ENCODE measurements around the gene RCBTB1. TPM values are rescaled to one million over a fixed set of nuclear protein-coding genes. Genes with fewer than 3 reads are reported as not detected.
"Not testable (repeated sequence)": the region's sequence is repeated elsewhere in the genome, so short reads cannot be mapped to it uniquely, and the experiment has no call there.

The RCBTB1 gene
- polyA plus RNA-seq, 4 donors: 28.6 to 45.2 (median 42.4) TPM

DNA sequence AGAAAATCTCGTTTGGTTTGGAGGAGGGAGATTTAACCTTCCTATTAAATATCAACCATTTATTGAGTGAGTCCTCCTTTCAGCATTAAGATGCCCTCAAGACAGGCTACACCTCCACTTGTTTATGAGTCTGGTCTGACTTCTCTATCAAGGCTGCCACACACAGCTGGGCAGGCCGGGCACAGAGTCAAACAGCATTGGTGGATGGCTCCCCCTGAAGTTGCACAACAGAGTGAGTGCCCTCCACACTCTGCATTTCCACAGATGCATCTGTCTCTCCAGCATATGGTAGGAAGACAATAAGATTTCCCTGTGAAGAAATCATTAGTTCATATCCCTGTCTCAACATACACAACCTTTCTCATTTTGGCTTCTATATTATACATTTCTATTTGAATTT, 58.2 kb downstream of the RCBTB1 start:
- no peak for DNase-seq (ENCODE audit: low read depth in 4 of 4, low spot score in 3 of 4)

DNA sequence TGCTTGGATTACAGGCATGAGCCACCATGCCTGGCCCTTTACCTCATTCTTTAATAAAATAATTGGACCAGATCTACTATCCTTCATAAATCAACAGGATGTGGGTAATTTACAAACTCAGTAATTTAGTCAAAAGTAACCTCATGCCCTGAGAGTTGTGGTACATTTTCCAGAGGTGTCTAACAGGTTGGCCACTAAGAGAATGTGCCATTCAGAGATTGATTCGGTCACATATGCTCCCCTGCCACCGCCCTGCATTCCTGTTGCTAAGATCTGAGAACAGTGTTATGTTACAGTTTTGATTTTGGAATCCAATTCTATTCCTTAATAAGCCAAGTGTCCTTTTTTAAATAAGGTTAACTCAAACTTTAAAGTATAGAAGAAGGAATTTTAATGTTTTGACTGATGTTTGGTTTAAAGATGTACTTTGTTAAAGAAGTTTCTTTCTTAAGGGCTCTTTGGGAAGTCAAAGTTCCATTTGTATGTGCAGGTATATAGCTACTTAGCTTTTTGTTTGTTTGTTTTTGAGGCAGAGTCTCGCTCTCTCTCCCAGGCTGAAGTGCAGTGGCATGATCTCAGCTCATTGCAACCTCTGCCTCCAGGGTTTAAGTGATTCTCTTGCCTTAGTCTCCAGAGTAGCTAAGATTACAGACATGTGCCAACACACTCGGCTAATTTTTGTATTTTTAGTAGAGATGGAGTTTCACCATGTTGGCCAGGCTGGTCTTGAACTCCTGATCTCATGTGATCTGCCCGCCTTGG, 60.4 kb downstream of the RCBTB1 start:
- no peak for DNase-seq (ENCODE audit: low read depth in 4 of 4, low spot score in 3 of 4)

DNA sequence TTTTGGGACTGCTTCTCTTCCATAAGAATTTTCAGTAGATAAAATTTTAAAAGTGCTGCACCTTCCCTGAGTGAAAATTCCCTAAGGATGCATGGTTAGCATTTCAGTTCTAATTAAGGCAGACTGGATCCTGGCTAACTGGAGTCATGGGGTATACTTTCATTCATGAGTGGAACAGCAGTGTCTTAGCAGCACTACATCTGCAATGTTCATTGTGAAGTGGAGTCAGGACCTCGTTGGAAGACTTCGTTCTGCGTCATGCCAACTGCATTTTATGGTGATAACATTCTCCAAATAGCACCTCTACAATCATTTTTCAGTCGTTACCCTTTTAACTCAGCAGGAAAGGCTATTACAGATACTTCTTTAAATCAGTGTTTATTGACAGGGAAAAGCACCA, 64.1 kb downstream of the RCBTB1 start:
- no peak for DNase-seq (ENCODE audit: low read depth in 4 of 4, low spot score in 3 of 4)

- DNase-seq (ENCODE audit: low read depth in 4 of 4, low spot score in 3 of 4): no peak
Measured at GRCh38 chr13:49517461-49517860, 67.9 kb downstream of the RCBTB1 start.

DNA sequence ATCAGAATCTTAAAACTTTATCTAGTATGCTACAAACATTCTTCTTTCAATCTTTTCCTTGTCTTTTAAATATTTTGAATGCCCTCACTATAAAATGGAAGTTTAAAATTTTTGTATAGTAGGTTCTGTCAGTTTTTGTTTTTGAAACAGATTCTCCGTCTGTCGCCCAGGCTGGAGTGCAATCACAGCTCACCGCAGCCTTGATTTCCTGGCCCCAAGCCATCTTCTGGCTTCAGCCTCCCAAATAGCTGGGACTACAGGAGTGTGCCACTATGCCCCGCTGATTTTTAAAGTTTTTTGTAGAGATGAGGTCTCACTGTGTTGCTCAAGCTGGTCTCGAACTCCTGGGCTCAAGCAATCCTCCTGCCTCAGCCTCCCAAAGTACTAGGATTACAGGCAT, 68.9 kb downstream of the RCBTB1 start:
- DNase-seq (ENCODE audit: low read depth in 4 of 4, low spot score in 3 of 4): no peak

DNA sequence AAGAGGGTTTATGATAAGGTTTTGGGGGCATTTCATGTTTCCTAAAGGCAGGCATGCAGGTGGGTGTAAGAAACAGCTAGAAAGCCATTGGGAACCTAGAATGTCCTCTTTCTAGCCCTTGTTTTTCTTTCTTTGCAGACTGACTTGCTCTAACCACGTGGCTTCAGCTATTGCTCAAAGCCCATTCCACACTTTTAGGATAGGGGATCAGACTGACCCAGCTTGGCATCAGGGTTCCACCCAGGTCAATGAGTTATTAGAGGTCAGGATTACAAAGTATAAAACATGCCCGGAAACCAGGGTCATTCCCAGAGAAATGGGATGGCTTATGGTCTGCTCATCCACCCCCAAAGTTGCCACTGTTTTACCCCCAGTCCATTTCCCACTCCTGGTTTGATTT, 72.8 kb downstream of the RCBTB1 start:
- no peak for DNase-seq (ENCODE audit: low read depth in 4 of 4, low spot score in 3 of 4)

GRCh38 chr13:49503951-49504350, 81.4 kb downstream of the RCBTB1 start:
- DNase-seq (ENCODE audit: low read depth in 4 of 4, low spot score in 3 of 4): no peak

GRCh38 chr13:49502954-49503353, 82.4 kb downstream of the RCBTB1 start:
- no peak for DNase-seq (ENCODE audit: low read depth in 4 of 4, low spot score in 3 of 4)

- DNase-seq (ENCODE audit: low read depth in 4 of 4, low spot score in 3 of 4): no peak
Measured at GRCh38 chr13:49499889-49500660, 85.3 kb downstream of the RCBTB1 start.

- DNase-seq (ENCODE audit: low read depth in 4 of 4, low spot score in 3 of 4): no peak
Measured at GRCh38 chr13:49498206-49498605, 87.2 kb downstream of the RCBTB1 start.

DNA sequence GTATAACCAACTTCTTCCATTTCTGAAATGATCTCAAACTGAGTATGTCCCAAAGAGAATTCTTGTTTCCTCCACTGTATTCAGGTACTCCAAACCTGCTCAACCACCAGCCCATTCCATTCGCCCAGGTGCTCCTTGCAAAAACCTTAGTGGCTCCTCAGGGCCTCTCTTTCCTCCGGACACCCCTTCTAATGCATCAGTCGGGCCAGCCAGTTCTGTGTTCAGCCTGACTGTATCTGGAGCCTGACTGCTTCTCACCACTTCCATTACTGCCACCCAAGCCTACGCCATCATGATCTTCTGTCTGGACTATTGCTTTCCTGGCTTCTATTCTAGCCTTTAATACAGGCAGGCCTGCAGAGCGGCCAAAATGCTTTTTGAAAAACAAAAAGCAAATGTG, 88.1 kb downstream of the RCBTB1 start:
- no peak for DNase-seq (ENCODE audit: low read depth in 4 of 4, low spot score in 3 of 4)

- DNase-seq (ENCODE audit: low read depth in 4 of 4, low spot score in 3 of 4): not testable (repeated sequence)
Measured at GRCh38 chr13:49496837-49497236, 88.5 kb downstream of the RCBTB1 start.

DNA sequence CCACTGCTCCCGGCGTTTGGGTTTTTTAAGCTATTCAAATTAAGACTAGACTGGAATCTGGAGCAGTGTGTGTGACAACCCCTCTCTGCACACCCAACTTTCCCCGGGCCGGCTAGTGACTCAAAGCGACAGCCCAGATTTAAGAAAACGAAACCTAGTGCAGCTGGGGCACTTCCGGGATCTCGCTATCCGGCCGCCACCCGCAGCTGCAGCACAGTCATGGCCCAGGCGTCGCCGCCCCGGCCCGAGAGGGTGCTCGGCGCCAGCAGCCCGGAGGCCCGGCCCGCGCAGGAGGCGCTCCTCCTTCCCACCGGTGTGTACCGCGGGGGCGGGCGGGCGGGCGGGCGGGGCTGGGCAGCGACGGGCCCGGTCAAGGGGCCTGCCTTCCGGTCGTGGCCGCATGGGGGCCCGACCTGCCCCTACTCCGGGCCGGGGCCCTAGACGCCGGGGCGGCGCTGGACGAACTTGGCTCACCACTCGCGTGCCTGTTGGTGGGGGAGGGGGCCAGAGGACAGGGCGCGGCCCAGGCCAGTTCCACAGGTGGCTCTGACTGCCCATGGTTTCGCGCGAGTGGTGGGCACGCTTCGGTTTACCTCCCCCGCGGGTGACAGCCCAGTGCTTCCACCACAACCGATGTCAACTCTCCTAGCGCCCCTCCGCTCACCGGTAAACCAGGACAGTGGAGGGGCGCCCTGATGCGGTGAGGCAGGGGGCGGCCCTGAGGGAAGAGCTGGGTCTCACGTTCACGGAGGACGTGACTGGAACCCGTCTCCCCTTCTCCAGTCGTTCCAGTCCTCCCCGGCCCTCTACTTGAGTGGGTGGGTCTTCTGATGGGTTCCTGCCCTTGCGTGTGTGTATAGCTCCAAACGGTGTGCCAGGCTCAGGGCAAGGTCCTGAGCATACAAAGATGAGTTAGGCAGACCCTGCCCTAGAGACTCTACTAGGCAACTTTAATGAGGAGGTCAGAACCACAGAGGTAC, 89.3 kb downstream of the RCBTB1 start, which contains the start of gene PHF11:
Gene PHF11 (plus strand): TSS at position 171 of the 980 bp plus-strand sequence. CDS start 49 bp downstream, at position 220.
- peak; percentile 45 to 46 (median 46) for DNase-seq (ENCODE audit: low read depth in 4 of 4, low spot score in 3 of 4)

DNA sequence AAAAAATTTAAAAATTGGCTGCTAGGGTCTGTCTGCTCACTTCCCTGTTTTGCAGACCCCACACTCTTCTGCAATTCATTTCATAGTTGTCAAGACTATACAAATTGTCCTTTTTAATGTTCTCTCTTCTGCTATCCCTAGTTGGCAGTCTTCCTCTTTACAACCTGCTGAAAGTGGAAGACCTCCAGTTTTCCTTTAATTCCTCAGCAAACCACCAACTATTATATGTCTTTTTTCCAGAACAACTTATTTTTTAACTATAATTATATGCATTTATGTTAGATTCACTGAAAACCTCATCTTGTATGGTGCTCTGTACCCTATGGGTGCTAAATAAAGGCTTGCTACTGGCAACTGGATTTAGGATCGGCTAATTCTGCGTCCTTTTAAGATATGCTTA, 90.7 kb downstream of the RCBTB1 start:
- no peak for DNase-seq (ENCODE audit: low read depth in 4 of 4, low spot score in 3 of 4)

DNA sequence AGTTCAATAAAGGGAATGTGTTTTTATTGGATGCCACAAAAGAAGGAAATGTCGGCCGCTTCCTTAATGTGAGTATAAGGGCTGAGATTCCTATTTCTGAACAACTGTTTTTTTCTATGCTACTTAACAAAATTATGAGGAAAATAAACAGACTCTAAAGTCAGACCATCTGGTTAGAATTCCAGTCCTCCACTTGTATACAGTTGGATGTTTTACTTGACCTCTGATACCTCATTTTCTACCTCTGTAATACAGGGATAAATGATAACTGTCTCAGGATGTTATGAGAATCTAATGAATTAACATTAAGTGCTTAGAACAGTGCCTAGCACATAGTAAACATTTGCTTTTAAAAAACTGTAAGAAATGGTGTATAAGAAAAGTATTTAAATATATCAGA, 96.8 kb downstream of the RCBTB1 start:
- no peak for DNase-seq (ENCODE audit: low read depth in 4 of 4, low spot score in 3 of 4)

Other genes starting within 250 kb of the RCBTB1 start
- 10 to 100 TPM in 3 of 4 donors, 1 to 10 TPM in 1; 6.1 to 23.2 (median 20.5) TPM for gene CAB39L, start 141.5 kb downstream of the RCBTB1 start, polyA plus RNA-seq (ENCODE audit: insufficient read length in 4 of 4)
- 10 to 100 TPM; 13.3 to 22.4 (median 21.2) TPM for gene SETDB2, start 141.3 kb downstream of the RCBTB1 start, polyA plus RNA-seq (ENCODE audit: insufficient read length in 4 of 4)
- 10 to 100 TPM; 27.0 to 52.5 (median 36.1) TPM for gene PHF11, start 89.6 kb downstream of the RCBTB1 start, polyA plus RNA-seq (ENCODE audit: insufficient read length in 4 of 4)
- under 1 TPM; 0.27 to 0.46 (median 0.37) TPM for gene ARL11, start 42.9 kb upstream of the RCBTB1 start, polyA plus RNA-seq (ENCODE audit: insufficient read length in 4 of 4)
- 10 to 100 TPM; 52.8 to 72.3 (median 58.2) TPM for gene EBPL, start 105.9 kb upstream of the RCBTB1 start, polyA plus RNA-seq (ENCODE audit: insufficient read length in 4 of 4)
- 10 to 100 TPM; 29.8 to 41.8 (median 36.3) TPM for gene KPNA3, start 207.1 kb upstream of the RCBTB1 start, polyA plus RNA-seq (ENCODE audit: insufficient read length in 4 of 4)